HL-60 (cell line): ENCODE results near the gene LRWD1.
A peak's percentile ranks its signal among the peaks of the same experiment; 100 is the strongest.

Source experiments
- DNase-seq, 2 experiments: peaks; one replicate each; pipeline ENCODE4 v3.0.0-alpha.2; 2010 to 2020; ENCODE audit warnings: low read depth in 1 of 2, low spot score in 1 of 2
- H3K27ac ChIP-seq: fragments of 250-450 bp; sonication (Bioruptor Pico); replicated peaks from 2 replicates; pipeline ENCODE4 v1.5.1; 2020; ENCODE audit warnings: mild to moderate bottlenecking, moderate library complexity
- H3K27me3 ChIP-seq: fragments of 250-450 bp; sonication (Bioruptor Pico); 2 replicates; pipeline ENCODE4 v1.5.1; 2021; ENCODE audit warnings: mild to moderate bottlenecking, moderate library complexity; ENCODE audit not compliant: insufficient read depth, poor library complexity, severe bottlenecking
- H3K4me3 ChIP-seq: replicated peaks from 2 replicates; pipeline ENCODE4 v1.5.1; 2011; ENCODE audit warnings: mild to moderate bottlenecking, control low read depth, low read length; ENCODE audit not compliant: insufficient read depth
- CTCF ChIP-seq: IDR thresholded peaks from one replicate; pipeline ENCODE4 v1.5.1; 2011; ENCODE audit warnings: low read length, control low read depth, inconsistent platforms; ENCODE audit not compliant: insufficient read depth
- GABPA ChIP-seq: IDR thresholded peaks from 2 replicates; pipeline ENCODE4 v1.6.1; 2012; ENCODE audit warnings: low read depth
- POLR2AphosphoS5 ChIP-seq: IDR thresholded peaks from 2 replicates; pipeline ENCODE4 v1.6.1; 2012; ENCODE audit warnings: low read depth
- REST ChIP-seq: IDR thresholded peaks from 2 replicates; pipeline ENCODE4 v1.6.1; 2012; ENCODE audit warnings: low read depth; ENCODE audit not compliant: insufficient replicate concordance
- SPI1 ChIP-seq: IDR thresholded peaks from 2 replicates; pipeline ENCODE4 v1.6.1; 2012; ENCODE audit warnings: low read depth, mild to moderate bottlenecking, borderline replicate concordance

The LRWD1 gene

GRCh38 chr7:102463841-102464576, 775 bp upstream of the LRWD1 start:
- TF ChIP-seq GABPA (no peak), POLR2AphosphoS5 (no peak), REST (no peak)
- no peak for DNase-seq
- no peaks in the 10 kb centered on the region for H3K27me3 ChIP-seq
- peak overlapping the region; percentile 72 for H3K27ac ChIP-seq
- H3K4me3 ChIP-seq = peak overlapping the region; percentile 100

- no peak overlapping the region for H3K4me3 ChIP-seq
- no peak overlapping the region for H3K27ac ChIP-seq
- no peak for DNase-seq
- no peaks in the 10 kb centered on the region for H3K27me3 ChIP-seq
- TF ChIP-seq SPI1 (no peak), REST (no peak), GABPA (no peak), POLR2AphosphoS5 (no peak), CTCF (no peak)
Observed at GRCh38 chr7:102466097-102466496, 1.3 kb downstream of the LRWD1 start.

- Histone ChIP-seq H3K27me3 (no peaks in the 10 kb centered on the region), H3K27ac (no peak overlapping the region), H3K4me3 (no peak overlapping the region)
- DNase-seq = no peak
- no peak for TF ChIP-seq SPI1
- no peak for TF ChIP-seq POLR2AphosphoS5
- no peak for TF ChIP-seq CTCF
- no peak for TF ChIP-seq REST
- TF ChIP-seq GABPA = no peak
Observed at GRCh38 chr7:102467581-102468477, 3.0 kb downstream of the LRWD1 start.
